Tibial nerve (tissue), 4 donors: ENCODE measurements around the gene SOX5. TPM values are rescaled to one million over a fixed set of nuclear protein-coding genes. Genes with fewer than 3 reads are reported as not detected.

Source experiments
- DNase-seq, 2 donors: peaks; one replicate each; pipeline ENCODE4 v3.0.0-alpha.2; 2019; ENCODE audit warnings: low spot score in 2 of 2
- H3K27ac ChIP-seq, 4 donors: fragments of 200-600 bp; sonication (generic) in 3 of 4; one replicate each; pipeline ENCODE4 v1.5.1; 2017 to 2019; ENCODE audit warnings: mild to moderate bottlenecking in 1 of 4
- H3K27me3 ChIP-seq, 2 donors: fragments of 200-600 bp; sonication (generic) in 1 of 2; one replicate each; pipeline versions ENCODE4 v1.5.1 to v1.6.0; 2017 to 2019
- H3K36me3 ChIP-seq, 3 donors: fragments of 200-600 bp; sonication (generic); one replicate each; pipeline ENCODE4 v1.5.1; 2018 to 2019
- H3K4me1 ChIP-seq, 4 donors: fragments of 200-600 bp; sonication (generic) in 3 of 4; one replicate each; pipeline ENCODE4 v1.5.1; 2017 to 2019
- H3K4me3 ChIP-seq, 4 donors: fragments of 200-600 bp; sonication (generic) in 3 of 4; one replicate each; pipeline ENCODE4 v1.5.1; 2017 to 2019; ENCODE audit warnings: mild to moderate bottlenecking in 1 of 4, moderate library complexity in 1 of 4
- H3K9me3 ChIP-seq, 4 donors: fragments of 200-600 bp; sonication (generic) in 3 of 4; one replicate each; pipeline ENCODE4 v1.5.1; 2017 to 2019
- CTCF ChIP-seq, 5 experiments: fragments of 200-600 bp in 3 of 5; fragments of 450-650 bp in 2 of 5; sonication (generic) in 3 of 5; IDR thresholded peaks; one replicate each; pipeline ENCODE4 v1.5.1; 2016 to 2019; ENCODE audit warnings: antibody characterized with exemption in 5 of 5, mild to moderate bottlenecking in 3 of 5, moderate library complexity in 2 of 5
- EP300 ChIP-seq, 2 donors: sonication (generic); formaldehyde crosslinking; IDR thresholded peaks; one replicate each; pipeline ENCODE4 v1.6.1; 2017; ENCODE audit warnings: antibody characterized with exemption in 2 of 2, mild to moderate bottlenecking in 1 of 2
- POLR2A ChIP-seq, 2 donors: fragments of 450-650 bp; IDR thresholded peaks; one replicate each; pipeline ENCODE4 v1.6.1; 2017; ENCODE audit warnings: antibody characterized with exemption in 2 of 2, mild to moderate bottlenecking in 2 of 2, moderate library complexity in 2 of 2
- WGBS, 2 donors: methylation state at CpG; one replicate each; pipeline ENCODE4 v1.1.5; 2018; 5-methylcytosine and 5-hydroxymethylcytosine counted together
- total RNA-seq, 4 donors: library from RNA; depleted of rRNA; stranded (reverse); fragments of >200 nt; gene quantifications; one replicate each; pipeline ENCODE4 v1.1.0, GENCODE V29; 2016

Gene SOX5
- total RNA-seq, 4 donors from 2014 or later: 24.0 to 53.8 (median 38.6) TPM

GRCh38 chr12:23564451-23565152, 384.9 kb downstream of the SOX5 start:
- H3K27me3 ChIP-seq: no peaks in the 10 kb centered on the region
- H3K4me1 ChIP-seq: no peaks in the 10 kb centered on the region
- H3K9me3 ChIP-seq: no peaks in the 10 kb centered on the region
- WGBS, 2 donors: 65 to 72% methylated on average over 8 of the region's 8 CpGs
- no peak overlapping the region for H3K27ac ChIP-seq
- TF ChIP-seq CTCF (IDR thresholded peaks at IDR 0.05) (no peak), EP300 (IDR thresholded peaks at IDR 0.05) (no peak), POLR2A (IDR thresholded peaks at IDR 0.05) (no peak)
- H3K36me3 ChIP-seq: peaks cover 0 to 13% (median 0%) of the 10 kb centered on the region in 3 donors
- no peak for DNase-seq
- no peak overlapping the region for H3K4me3 ChIP-seq

- Histone ChIP-seq H3K27me3 (no peaks in the 10 kb centered on the region), H3K4me1 (peaks cover 0 to 3% (median 0%) of the 10 kb centered on the region in 4 donors), H3K4me3 (no peak overlapping the region), H3K36me3 (peaks cover 0 to 14% (median 0%) of the 10 kb centered on the region in 3 donors), H3K27ac (no peak overlapping the region), H3K9me3 (no peaks in the 10 kb centered on the region)
- DNase-seq: no peak
- WGBS, 2 donors: 83% methylated on average over 12 of the region's 12 CpGs
- TF ChIP-seq EP300 (IDR thresholded peaks at IDR 0.05) (no peak), POLR2A (IDR thresholded peaks at IDR 0.05) (no peak), CTCF (IDR thresholded peaks at IDR 0.05) (no peak)
These were observed 387.8 kb downstream of the SOX5 start for GRCh38 chr12:23561364-23562345.

GRCh38 chr12:23560611-23561010, 388.9 kb downstream of the SOX5 start:
- Histone ChIP-seq H3K9me3 (no peaks in the 10 kb centered on the region), H3K36me3 (peaks cover 0 to 14% (median 0%) of the 10 kb centered on the region in 3 donors), H3K4me1 (peaks cover 0 to 8% (median 2%) of the 10 kb centered on the region in 4 donors), H3K27ac (no peak overlapping the region), H3K27me3 (no peaks in the 10 kb centered on the region), H3K4me3 (no peak overlapping the region)
- no peak for TF ChIP-seq EP300 (IDR thresholded peaks at IDR 0.05)
- no peak for DNase-seq
- WGBS, 2 donors: 94 to 95% methylated on average over 2 of the region's 2 CpGs

- Histone ChIP-seq H3K4me1 (peaks cover 0 to 8% (median 2%) of the 10 kb centered on the region in 4 donors), H3K36me3 (peaks cover 0 to 14% (median 0%) of the 10 kb centered on the region in 3 donors), H3K27ac (no peak overlapping the region), H3K27me3 (no peaks in the 10 kb centered on the region), H3K4me3 (no peak overlapping the region), H3K9me3 (no peaks in the 10 kb centered on the region)
- DNase-seq: no peak
- TF ChIP-seq EP300 (IDR thresholded peaks at IDR 0.05) (no peak), CTCF (IDR thresholded peaks at IDR 0.05) (no peak), POLR2A (IDR thresholded peaks at IDR 0.05) (no peak)
- 80 to 84% methylated on average over 2 of the region's 2 CpGs for WGBS, 2 donors
These were observed 390.2 kb downstream of the SOX5 start for GRCh38 chr12:23559268-23559753.

GRCh38 chr12:23556661-23557060, 392.8 kb downstream of the SOX5 start:
- 87 to 92% methylated on average over 5 of the region's 5 CpGs for WGBS, 2 donors
- no peak overlapping the region for H3K4me3 ChIP-seq
- peaks cover 0 to 8% (median 2%) of the 10 kb centered on the region in 4 donors for H3K4me1 ChIP-seq
- DNase-seq: no peak
- H3K36me3 ChIP-seq: peaks cover 0 to 14% (median 0%) of the 10 kb centered on the region in 3 donors
- no peaks in the 10 kb centered on the region for H3K9me3 ChIP-seq
- no peak overlapping the region for H3K27ac ChIP-seq
- TF ChIP-seq POLR2A (IDR thresholded peaks at IDR 0.05) (no peak), EP300 (IDR thresholded peaks at IDR 0.05) (no peak), CTCF (IDR thresholded peaks at IDR 0.05) (no peak)
- no peaks in the 10 kb centered on the region for H3K27me3 ChIP-seq
